Right atrium auricular region (tissue), 2 donors: ENCODE measurements around the gene NTN4. TPM values are rescaled to one million over a fixed set of nuclear protein-coding genes. Genes with fewer than 3 reads are reported as not detected.
"Not testable (repeated sequence)": the region's sequence is repeated elsewhere in the genome, so short reads cannot be mapped to it uniquely, and the experiment has no call there.

Experiments used
- DNase-seq: peaks from one replicate; pipeline ENCODE4 v3.0.0-alpha.2; 2019; ENCODE audit warnings: low spot score
- H3K27ac ChIP-seq, 2 donors: fragments of 200-600 bp; sonication (generic); 1 replicate in 1 of 2; 2 replicates in 1 of 2; pipeline ENCODE4 v1.5.1; 2016 to 2019
- H3K27me3 ChIP-seq, 2 donors: fragments of 200-600 bp; sonication (generic); one replicate each; pipeline versions ENCODE4 v1.5.1 to v1.6.0; 2017 to 2019
- H3K36me3 ChIP-seq: fragments of 200-600 bp; sonication (generic); one replicate; pipeline ENCODE4 v1.5.1; 2016
- H3K4me1 ChIP-seq, 2 donors: fragments of 200-600 bp; sonication (generic); one replicate each; pipeline versions ENCODE4 v1.5.1 to v1.6.0; 2017 to 2019
- H3K4me3 ChIP-seq, 2 donors: fragments of 200-600 bp; sonication (generic); 1 replicate in 1 of 2; 2 replicates in 1 of 2; pipeline ENCODE4 v1.5.1; 2017 to 2019; ENCODE audit warnings: mild to moderate bottlenecking in 1 of 2, moderate library complexity in 1 of 2
- H3K9me3 ChIP-seq, 2 donors: fragments of 200-600 bp; sonication (generic); one replicate each; pipeline ENCODE4 v1.5.1; 2019
- CTCF ChIP-seq, 2 donors: fragments of 200-600 bp; sonication (generic); IDR thresholded peaks; one replicate each; pipeline ENCODE4 v1.5.1; 2019; ENCODE audit warnings: antibody characterized with exemption in 2 of 2
- total RNA-seq, 2 donors: library from RNA; depleted of rRNA; stranded (reverse); fragments of >200 nt; gene quantifications; one replicate each; pipeline ENCODE4 v1.1.0, GENCODE V29; 2016

The NTN4 gene
- total RNA-seq, 2 donors from 2014 or later: 69.0 to 85.3 TPM

- no peak for DNase-seq
- H3K27ac ChIP-seq: no peak overlapping the region
- H3K4me1 ChIP-seq: no peaks in the 10 kb centered on the region
- no peak for TF ChIP-seq CTCF (IDR thresholded peaks at IDR 0.05)
- no peak overlapping the region for H3K4me3 ChIP-seq
- no peaks in the 10 kb centered on the region for H3K27me3 ChIP-seq
- H3K36me3 ChIP-seq: no peaks in the 10 kb centered on the region
- H3K9me3 ChIP-seq: no peaks in the 10 kb centered on the region
Measured at GRCh38 chr12:95658386-95658785, 132.2 kb downstream of the NTN4 start.

GRCh38 chr12:95654665-95655064 lies 135.9 kb downstream of the NTN4 start:
- not testable (repeated sequence) for H3K9me3 ChIP-seq, H3K4me3 ChIP-seq, H3K4me1 ChIP-seq, DNase-seq, H3K36me3 ChIP-seq, H3K27me3 ChIP-seq
- peak overlapping the region; percentile 21 to 50 for H3K27ac ChIP-seq

- Histone ChIP-seq H3K27me3 (no peaks in the 10 kb centered on the region), H3K4me3 (no peak overlapping the region), H3K9me3 (no peaks in the 10 kb centered on the region), H3K36me3 (no peaks in the 10 kb centered on the region), H3K27ac (peak overlapping the region; percentile 50 to 51), H3K4me1 (no peaks in the 10 kb centered on the region)
- DNase-seq: no peak
- no peak for TF ChIP-seq CTCF (IDR thresholded peaks at IDR 0.05)
Measured at GRCh38 chr12:95653771-95654546, 136.6 kb downstream of the NTN4 start.

- Histone ChIP-seq H3K4me3 (no peak overlapping the region), H3K36me3 (no peaks in the 10 kb centered on the region), H3K4me1 (peaks cover 0 to 13% of the 10 kb centered on the region in 2 donors), H3K27ac (no peak overlapping the region), H3K27me3 (no peaks in the 10 kb centered on the region), H3K9me3 (no peaks in the 10 kb centered on the region)
- no peak for TF ChIP-seq CTCF (IDR thresholded peaks at IDR 0.05)
- no peak for DNase-seq
Measured at GRCh38 chr12:95651681-95652080, 138.9 kb downstream of the NTN4 start.

- TF ChIP-seq CTCF (IDR thresholded peaks at IDR 0.05): no peak
- Histone ChIP-seq H3K27ac (peak overlapping the region in 1 of 2 donors; percentile 8), H3K9me3 (no peaks in the 10 kb centered on the region), H3K27me3 (no peaks in the 10 kb centered on the region), H3K4me3 (no peak overlapping the region), H3K36me3 (no peaks in the 10 kb centered on the region), H3K4me1 (peaks cover 0 to 16% of the 10 kb centered on the region in 2 donors)
- no peak for DNase-seq
Measured at GRCh38 chr12:95648990-95649791, 141.4 kb downstream of the NTN4 start.

- Histone ChIP-seq H3K27me3 (no peaks in the 10 kb centered on the region), H3K4me3 (no peak overlapping the region), H3K27ac (no peak overlapping the region), H3K9me3 (no peaks in the 10 kb centered on the region), H3K4me1 (peaks cover 0 to 18% of the 10 kb centered on the region in 2 donors), H3K36me3 (no peaks in the 10 kb centered on the region)
- no peak for DNase-seq
- TF ChIP-seq CTCF (IDR thresholded peaks at IDR 0.05): no peak
Measured at GRCh38 chr12:95646781-95647190, 143.8 kb downstream of the NTN4 start.
